Suprapubic skin (tissue), 4 donors: Measurements from ENCODE around the gene IL24. TPM values are rescaled to one million over a fixed set of nuclear protein-coding genes. Genes with fewer than 3 reads are reported as not detected.

ENCODE experiments used
- DNase-seq, 2 donors: peaks; one replicate each; pipeline ENCODE4 v3.0.0-alpha.2; 2019; ENCODE audit warnings: low spot score in 2 of 2
- H3K27ac ChIP-seq: fragments of 200-600 bp; sonication (generic); one replicate; pipeline ENCODE4 v1.5.1; 2019
- H3K27me3 ChIP-seq: fragments of 200-600 bp; sonication (generic); one replicate; pipeline ENCODE4 v1.5.1; 2019
- H3K36me3 ChIP-seq: fragments of 200-600 bp; sonication (generic); one replicate; pipeline ENCODE4 v1.5.1; 2019
- H3K4me1 ChIP-seq: fragments of 200-600 bp; sonication (generic); one replicate; pipeline ENCODE4 v1.5.1; 2019
- H3K4me3 ChIP-seq: fragments of 200-600 bp; sonication (generic); one replicate; pipeline ENCODE4 v1.5.1; 2019; ENCODE audit warnings: mild to moderate bottlenecking
- H3K9me3 ChIP-seq: fragments of 200-600 bp; sonication (generic); one replicate; pipeline ENCODE4 v1.5.1; 2019
- CTCF ChIP-seq, 2 donors: fragments of 200-600 bp in 1 of 2; fragments of 450-650 bp in 1 of 2; sonication (generic) in 1 of 2; IDR thresholded peaks; one replicate each; pipeline ENCODE4 v1.5.1; 2016 to 2019; ENCODE audit warnings: antibody characterized with exemption in 2 of 2, mild to moderate bottlenecking in 1 of 2, moderate library complexity in 1 of 2
- EP300 ChIP-seq: sonication (generic); formaldehyde crosslinking; IDR thresholded peaks from one replicate; pipeline ENCODE4 v1.6.1; 2017; ENCODE audit warnings: antibody characterized with exemption
- POLR2A ChIP-seq, 2 donors: fragments of 450-650 bp; IDR thresholded peaks; one replicate each; pipeline ENCODE4 v1.6.1; 2017; ENCODE audit warnings: antibody characterized with exemption in 2 of 2, mild to moderate bottlenecking in 2 of 2, moderate library complexity in 2 of 2
- POLR2AphosphoS5 ChIP-seq, 3 donors: sonication (generic); formaldehyde crosslinking; IDR thresholded peaks; one replicate each; pipeline ENCODE4 v1.6.1; 2017; ENCODE audit warnings: antibody characterized with exemption in 3 of 3
- WGBS: methylation state at CpG from one replicate; pipeline ENCODE4 v1.1.5; 2018; 5-methylcytosine and 5-hydroxymethylcytosine counted together
- total RNA-seq, 4 donors: library from RNA; depleted of rRNA; stranded (reverse); fragments of >200 nt; gene quantifications; one replicate each; pipeline ENCODE4 v1.1.0, GENCODE V29; 2016

Gene IL24
- total RNA-seq, 4 donors from 2014 or later, result not detected

- Histone ChIP-seq H3K27ac (no peak overlapping the region), H3K4me1 (no peaks in the 10 kb centered on the region), H3K4me3 (no peak overlapping the region), H3K27me3 (no peaks in the 10 kb centered on the region), H3K36me3 (no peaks in the 10 kb centered on the region), H3K9me3 (no peaks in the 10 kb centered on the region)
- no peak for TF ChIP-seq CTCF (IDR thresholded peaks at IDR 0.05)
- TF ChIP-seq POLR2A (IDR thresholded peaks at IDR 0.05), result no peak
- TF ChIP-seq EP300, result no peak
- TF ChIP-seq POLR2AphosphoS5 (IDR thresholded peaks at IDR 0.05), result no peak
- WGBS, result 70% methylated on average over 3 of the region's 3 CpGs
- no peak for DNase-seq
Measured at GRCh38 chr1:206854401-206855129, 42.7 kb upstream of the IL24 start.

- WGBS, result 95% methylated on average over 2 of the region's 2 CpGs
- no peaks in the 10 kb centered on the region for H3K4me1 ChIP-seq
- H3K4me3 ChIP-seq, result no peak overlapping the region
- peaks cover under 1% of the 10 kb centered on the region for H3K27me3 ChIP-seq
- no peaks in the 10 kb centered on the region for H3K9me3 ChIP-seq
- no peaks in the 10 kb centered on the region for H3K36me3 ChIP-seq
- DNase-seq, result no peak
- TF ChIP-seq EP300 (no peak), POLR2A (IDR thresholded peaks at IDR 0.05) (no peak), POLR2AphosphoS5 (IDR thresholded peaks at IDR 0.05) (no peak), CTCF (IDR thresholded peaks at IDR 0.05) (no peak)
- no peak overlapping the region for H3K27ac ChIP-seq
Measured at GRCh38 chr1:206855859-206856258, 41.4 kb upstream of the IL24 start.

- peaks cover 10% of the 10 kb centered on the region for H3K27me3 ChIP-seq
- H3K36me3 ChIP-seq, result no peaks in the 10 kb centered on the region
- H3K4me1 ChIP-seq, result no peaks in the 10 kb centered on the region
- H3K9me3 ChIP-seq, result no peaks in the 10 kb centered on the region
- H3K27ac ChIP-seq, result no peak overlapping the region
- no peak for DNase-seq
- 88% methylated on average over 5 of the region's 5 CpGs for WGBS
- no peak overlapping the region for H3K4me3 ChIP-seq
- no peak for TF ChIP-seq CTCF (IDR thresholded peaks at IDR 0.05)
- TF ChIP-seq POLR2A (IDR thresholded peaks at IDR 0.05), result no peak
- no peak for TF ChIP-seq EP300
- TF ChIP-seq POLR2AphosphoS5 (IDR thresholded peaks at IDR 0.05), result no peak
Measured at GRCh38 chr1:206856674-206857464, 40.4 kb upstream of the IL24 start.

- peaks cover 10% of the 10 kb centered on the region for H3K27me3 ChIP-seq
- no peaks in the 10 kb centered on the region for H3K9me3 ChIP-seq
- no peak overlapping the region for H3K4me3 ChIP-seq
- 51% methylated on average over 5 of the region's 5 CpGs for WGBS
- no peaks in the 10 kb centered on the region for H3K36me3 ChIP-seq
- TF ChIP-seq EP300 (no peak), POLR2A (IDR thresholded peaks at IDR 0.05) (no peak), POLR2AphosphoS5 (IDR thresholded peaks at IDR 0.05) (no peak), CTCF (IDR thresholded peaks at IDR 0.05) (no peak)
- H3K4me1 ChIP-seq, result no peaks in the 10 kb centered on the region
- no peak for DNase-seq
- H3K27ac ChIP-seq, result no peak overlapping the region
Measured at GRCh38 chr1:206859082-206859521, 38.1 kb upstream of the IL24 start.

- H3K4me1 ChIP-seq, result peaks cover 3% of the 10 kb centered on the region
- no peak for DNase-seq
- H3K4me3 ChIP-seq, result no peak overlapping the region
- TF ChIP-seq CTCF (IDR thresholded peaks at IDR 0.05) (no peak), EP300 (no peak), POLR2A (IDR thresholded peaks at IDR 0.05) (no peak), POLR2AphosphoS5 (IDR thresholded peaks at IDR 0.05) (no peak)
- H3K36me3 ChIP-seq, result no peaks in the 10 kb centered on the region
- WGBS, result 87% methylated on average over 4 of the region's 4 CpGs
- no peaks in the 10 kb centered on the region for H3K9me3 ChIP-seq
- H3K27me3 ChIP-seq, result peaks cover 10% of the 10 kb centered on the region
- no peak overlapping the region for H3K27ac ChIP-seq
Measured at GRCh38 chr1:206860165-206860564, 37.1 kb upstream of the IL24 start.
